CD8-positive, alpha-beta memory T cell (primary cell): ENCODE measurements around the gene GALM. TPM values are rescaled to one million over a fixed set of nuclear protein-coding genes. Genes with fewer than 3 reads are reported as not detected.

Experiments used
- CTCF ChIA-PET: fragments of 350-600 bp; sonication (Branson Sonifier 250); formaldehyde crosslinking; loops from one replicate; lab custom pipeline; 2021; ENCODE audit warnings: antibody characterized with exemption; lab: Charles Lee
- POLR2A ChIA-PET: fragments of 350-600 bp; sonication (Branson Sonifier 250); formaldehyde crosslinking; loops from one replicate; lab custom pipeline; 2021; ENCODE audit warnings: antibody characterized with exemption; lab: Charles Lee
- DNase-seq, 5 donors: peaks; one replicate each; pipeline versions ENCODE4 v3.0.0 to v3.0.0-alpha.2; 2020 to 2022; ENCODE audit warnings: mixed read lengths in 1 of 5
- H3K27ac ChIP-seq: one replicate; pipeline ENCODE4 v1.7.0; 2013; ENCODE audit warnings: low read depth, mild to moderate bottlenecking, low read length, moderate library complexity
- H3K27me3 ChIP-seq: 2 replicates; pipeline ENCODE4 v1.7.0; 2013; ENCODE audit warnings: low read length, mild to moderate bottlenecking; ENCODE audit not compliant: insufficient read depth, poor library complexity, severe bottlenecking
- H3K36me3 ChIP-seq: 2 replicates; pipeline ENCODE4 v1.7.0; 2013; ENCODE audit warnings: mild to moderate bottlenecking, low read length, moderate library complexity; ENCODE audit not compliant: insufficient read depth
- H3K4me1 ChIP-seq: 2 replicates; pipeline ENCODE4 v1.7.0; 2013; ENCODE audit warnings: mild to moderate bottlenecking, low read length, moderate library complexity; ENCODE audit not compliant: insufficient read depth
- H3K4me3 ChIP-seq: 2 replicates; pipeline ENCODE4 v1.7.0; 2013; ENCODE audit warnings: mild to moderate bottlenecking, low read length
- H3K9me3 ChIP-seq: 2 replicates; pipeline ENCODE4 v1.7.0; 2013; ENCODE audit warnings: mild to moderate bottlenecking, low read length
- H3K27ac Mint-ChIP-seq, 8 donors: one replicate each; pipeline ENCODE4 v1.8.0; 2020 to 2021; ENCODE audit warnings: mixed read lengths in 8 of 8, mild to moderate bottlenecking in 6 of 8, inconsistent platforms in 3 of 8, moderate library complexity in 3 of 8
- H3K27me3 Mint-ChIP-seq, 2 donors: one replicate each; pipeline ENCODE4 v1.8.0; 2020 to 2021; ENCODE audit warnings: mixed read lengths in 2 of 2, mild to moderate bottlenecking in 1 of 2, moderate library complexity in 1 of 2
- H3K36me3 Mint-ChIP-seq, 3 donors: one replicate each; pipeline ENCODE4 v1.8.0; 2020 to 2021; ENCODE audit warnings: mixed read lengths in 3 of 3, inconsistent platforms in 1 of 3, mild to moderate bottlenecking in 1 of 3
- H3K4me1 Mint-ChIP-seq, 3 donors: one replicate each; pipeline ENCODE4 v1.8.0; 2020 to 2021; ENCODE audit warnings: mixed read lengths in 3 of 3, inconsistent platforms in 1 of 3, mild to moderate bottlenecking in 1 of 3
- H3K4me3 Mint-ChIP-seq, 7 donors: one replicate each; pipeline ENCODE4 v1.8.0; 2020 to 2021; ENCODE audit warnings: mixed read lengths in 7 of 7, mild to moderate bottlenecking in 6 of 7, moderate library complexity in 4 of 7, inconsistent platforms in 2 of 7
- H3K9me3 Mint-ChIP-seq, 5 donors: one replicate each; pipeline ENCODE4 v1.8.0; 2020 to 2022; ENCODE audit warnings: mixed read lengths in 5 of 5, mild to moderate bottlenecking in 3 of 5, moderate library complexity in 2 of 5, inconsistent platforms in 1 of 5
- polyA plus RNA-seq: library from polyadenylated mRNA; unstranded; fragments of 300-500 nt; fragmentation: Illumina TruSeq; gene quantifications from one replicate; pipeline ENCODE4 v1.2.3, GENCODE V29; 2021
- total RNA-seq, 2 experiments: library from RNA; stranded (reverse); gene quantifications; one replicate each; pipeline ENCODE4 v1.2.3, GENCODE V29; 2021

Gene GALM
- total and polyA plus RNA-seq, 3 experiments from 2014 or later, result 51.4 to 109 (median 107) TPM

GRCh38 chr2:38775097-38775920 lies 109.4 kb downstream of the GALM start:
- Histone ChIP-seq H3K36me3 (no peaks in the 10 kb centered on the region), H3K4me3 (no peak overlapping the region), H3K4me1 (peaks cover 8% of the 10 kb centered on the region), H3K9me3 (no peaks in the 10 kb centered on the region), H3K27me3 (no peaks in the 10 kb centered on the region), H3K27ac (no peak overlapping the region)
- Mint-ChIP-seq H3K27me3 (peaks cover 17 to 18% of the 10 kb centered on the region in 2 donors), H3K36me3 (peaks cover 0 to 7% (median 2%) of the 10 kb centered on the region in 3 donors), H3K4me3 (peak overlapping the region in 3 of 7 donors; percentile 3 to 79 (median 19)), H3K27ac (peak overlapping the region in 1 of 8 donors; percentile 25), H3K4me1 (peaks cover 12 to 15% (median 13%) of the 10 kb centered on the region in 3 donors), H3K9me3 (no peaks in the 10 kb centered on the region)
- ChIA-PET CTCF (interaction anchor here (0.7 kb wide), 1 partner anchor 240 kb away, joined by 4 read pairs; no protein-coding TSS in a partner anchor), POLR2A (interaction anchor here (0.6 to 1.2 kb wide), 4 partner anchors 16 to 241 kb away, joined by 3 to 5 read pairs (median 3); partner anchors contain the start of gene SRSF7)
- no peak for DNase-seq

GRCh38 chr2:38775921-38776225 lies 110.0 kb downstream of the GALM start:
- ChIA-PET POLR2A (interaction anchor here (0.7 to 3.9 kb wide), 3 partner anchors 24 to 242 kb away, joined by 3 to 26 read pairs (median 5); partner anchors contain the start of gene SRSF7), CTCF (interaction anchor here (0.7 kb wide), 1 partner anchor 240 kb away, joined by 4 read pairs; no protein-coding TSS in a partner anchor)
- H3K4me3 Mint-ChIP-seq, result peak overlapping the region in 2 of 7 donors; percentile 59 to 79
- peaks cover 0 to 9% (median 2%) of the 10 kb centered on the region in 3 donors for H3K36me3 Mint-ChIP-seq
- no peaks in the 10 kb centered on the region for H3K36me3 ChIP-seq
- no peaks in the 10 kb centered on the region for H3K9me3 ChIP-seq
- peaks cover 12 to 15% (median 13%) of the 10 kb centered on the region in 3 donors for H3K4me1 Mint-ChIP-seq
- no peak for DNase-seq
- H3K4me1 ChIP-seq, result peaks cover 8% of the 10 kb centered on the region
- H3K27ac Mint-ChIP-seq, result peak overlapping the region in 1 of 8 donors; percentile 36
- no peaks in the 10 kb centered on the region for H3K27me3 ChIP-seq
- peaks cover 17 to 18% of the 10 kb centered on the region in 2 donors for H3K27me3 Mint-ChIP-seq
- H3K27ac ChIP-seq, result no peak overlapping the region
- H3K9me3 Mint-ChIP-seq, result no peaks in the 10 kb centered on the region
- no peak overlapping the region for H3K4me3 ChIP-seq

GRCh38 chr2:38776531-38776930 lies 110.6 kb downstream of the GALM start:
- no peak for DNase-seq
- Histone ChIP-seq H3K36me3 (peaks cover 5% of the 10 kb centered on the region), H3K4me3 (no peak overlapping the region), H3K9me3 (no peaks in the 10 kb centered on the region), H3K4me1 (peaks cover 8% of the 10 kb centered on the region), H3K27ac (no peak overlapping the region), H3K27me3 (no peaks in the 10 kb centered on the region)
- ChIA-PET POLR2A (interaction anchor here (0.7 to 3.9 kb wide), 2 partner anchors 25 to 243 kb away, joined by 3 to 26 read pairs; partner anchors contain the start of gene SRSF7), CTCF (no interaction called here)
- Mint-ChIP-seq H3K36me3 (peaks cover 2 to 16% (median 3%) of the 10 kb centered on the region in 3 donors), H3K27ac (peak overlapping the region in 1 of 8 donors; percentile 36), H3K27me3 (peaks cover 17 to 18% of the 10 kb centered on the region in 2 donors), H3K9me3 (no peaks in the 10 kb centered on the region), H3K4me1 (peaks cover 12 to 19% (median 16%) of the 10 kb centered on the region in 3 donors), H3K4me3 (peak overlapping the region in 6 of 7 donors; percentile 22 to 79 (median 59))

- POLR2A ChIA-PET, result interaction anchor here (0.6 to 3.9 kb wide), 2 partner anchors 20 to 27 kb away, joined by 7 to 26 read pairs; partner anchors contain the start of gene SRSF7
- H3K27ac ChIP-seq, result peak overlapping the region; percentile 71
- peaks cover 14 to 22% (median 20%) of the 10 kb centered on the region in 3 donors for H3K4me1 Mint-ChIP-seq
- H3K4me3 Mint-ChIP-seq, result peak overlapping the region; percentile 90 to 99 (median 96)
- H3K27me3 ChIP-seq, result no peaks in the 10 kb centered on the region
- peaks cover 8% of the 10 kb centered on the region for H3K4me1 ChIP-seq
- no peaks in the 10 kb centered on the region for H3K9me3 ChIP-seq
- H3K36me3 Mint-ChIP-seq, result peaks cover 5 to 25% (median 6%) of the 10 kb centered on the region in 3 donors
- peak overlapping the region; percentile 86 for H3K4me3 ChIP-seq
- H3K27me3 Mint-ChIP-seq, result peaks cover 17 to 18% of the 10 kb centered on the region in 2 donors
- no peaks in the 10 kb centered on the region for H3K9me3 Mint-ChIP-seq
- CTCF ChIA-PET, result no interaction called here
- peak overlapping the region; percentile 82 to 99 (median 97) for H3K27ac Mint-ChIP-seq
- no peak for DNase-seq
- H3K36me3 ChIP-seq, result peaks cover 7% of the 10 kb centered on the region
These were observed 112.8 kb downstream of the GALM start for GRCh38 chr2:38778687-38779082.

- H3K4me1 ChIP-seq, result peaks cover 7% of the 10 kb centered on the region
- H3K27me3 ChIP-seq, result no peaks in the 10 kb centered on the region
- peaks cover 5 to 19% (median 6%) of the 10 kb centered on the region in 3 donors for H3K36me3 Mint-ChIP-seq
- ChIA-PET CTCF (no interaction called here), POLR2A (interaction anchor here (0.7 to 1.6 kb wide), 2 partner anchors 32 to 408 kb away, joined by 6 read pairs; partner anchors contain the start of gene SRSF7)
- H3K4me3 ChIP-seq, result no peak overlapping the region
- H3K9me3 Mint-ChIP-seq, result no peaks in the 10 kb centered on the region
- no peaks in the 10 kb centered on the region for H3K27me3 Mint-ChIP-seq
- no peak for DNase-seq
- H3K36me3 ChIP-seq, result peaks cover 7% of the 10 kb centered on the region
- no peak overlapping the region for H3K4me3 Mint-ChIP-seq
- H3K27ac ChIP-seq, result no peak overlapping the region
- peak overlapping the region in 2 of 8 donors; percentile 47 to 76 for H3K27ac Mint-ChIP-seq
- H3K9me3 ChIP-seq, result no peaks in the 10 kb centered on the region
- H3K4me1 Mint-ChIP-seq, result peaks cover 6 to 12% (median 11%) of the 10 kb centered on the region in 3 donors
These were observed 117.7 kb downstream of the GALM start for GRCh38 chr2:38783586-38783985.

Other genes with a start within 250 kb of the GALM start
- 10 to 100 TPM; 77.4 to 80.8 TPM for gene HNRNPLL, start 63.2 kb upstream of the GALM start, total RNA-seq
- gene HNRNPLL, start 63.2 kb upstream of the GALM start, polyA plus RNA-seq, result 65.4 TPM
- gene SRSF7, start 85.2 kb downstream of the GALM start, total RNA-seq, result 100 to 1,000 TPM; 378 to 381 TPM
- 200 TPM for gene SRSF7, start 85.2 kb downstream of the GALM start, polyA plus RNA-seq
- gene GEMIN6, start 112.1 kb downstream of the GALM start, total RNA-seq, result 10 to 100 TPM; 40.6 to 45.2 TPM
- 11.9 TPM for gene GEMIN6, start 112.1 kb downstream of the GALM start, polyA plus RNA-seq
- gene DHX57, start 209.8 kb downstream of the GALM start, total RNA-seq, result 10 to 100 TPM; 20.1 to 21.3 TPM
- gene DHX57, start 209.8 kb downstream of the GALM start, polyA plus RNA-seq, result 7.1 TPM
- gene MORN2, start 209.9 kb downstream of the GALM start, total RNA-seq, result 10 to 100 TPM; 12.5 to 17.9 TPM
- gene MORN2, start 209.9 kb downstream of the GALM start, polyA plus RNA-seq, result 4.6 TPM
- gene ARHGEF33, start 223.8 kb downstream of the GALM start, total RNA-seq, result under 1 TPM; 0.22 to 0.39 TPM
- not detected for gene ARHGEF33, start 223.8 kb downstream of the GALM start, polyA plus RNA-seq